HG03521 (cell line): ENCODE measurements around the gene GNPDA1.

Experiments used
- ATAC-seq: cut with Tn5 transposase; IDR thresholded peaks from one replicate; pipeline ENCODE4 v1.9.1; 2021; ENCODE audit warnings: mild to moderate bottlenecking, moderate library complexity; ENCODE audit not compliant: unreplicated experiment

Gene GNPDA1

GRCh38 chr5:141958546-141959172 lies 54.2 kb downstream of the GNPDA1 start:
- no peak for ATAC-seq

DNA sequence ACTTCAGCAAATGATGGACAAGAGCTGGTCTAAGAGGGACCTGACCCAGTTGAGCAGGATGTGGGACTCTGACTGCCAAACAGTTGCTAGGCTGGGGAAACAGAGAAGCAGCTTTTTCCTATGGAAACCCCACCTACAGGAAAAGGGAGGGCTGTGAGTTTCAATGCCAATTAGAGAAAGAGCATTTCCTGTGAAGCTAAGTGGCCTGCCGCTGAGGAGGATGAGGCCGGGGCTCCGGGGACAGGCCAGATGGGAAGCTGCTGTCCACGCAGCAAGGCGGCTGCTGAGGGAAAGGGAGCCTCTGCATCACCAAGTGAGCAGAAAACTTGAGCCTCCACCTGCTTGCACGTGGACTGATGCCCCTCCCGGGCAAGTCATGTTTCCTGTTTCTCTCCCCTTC lies 54.7 kb downstream of the GNPDA1 start, which contains the start of gene PCDH12:
Gene PCDH12, minus strand, starts transcription at position 90 of the 400 bp plus-strand sequence. CDS start 351 bp downstream, outside the sequence.
- ATAC-seq, result no peak

DNA sequence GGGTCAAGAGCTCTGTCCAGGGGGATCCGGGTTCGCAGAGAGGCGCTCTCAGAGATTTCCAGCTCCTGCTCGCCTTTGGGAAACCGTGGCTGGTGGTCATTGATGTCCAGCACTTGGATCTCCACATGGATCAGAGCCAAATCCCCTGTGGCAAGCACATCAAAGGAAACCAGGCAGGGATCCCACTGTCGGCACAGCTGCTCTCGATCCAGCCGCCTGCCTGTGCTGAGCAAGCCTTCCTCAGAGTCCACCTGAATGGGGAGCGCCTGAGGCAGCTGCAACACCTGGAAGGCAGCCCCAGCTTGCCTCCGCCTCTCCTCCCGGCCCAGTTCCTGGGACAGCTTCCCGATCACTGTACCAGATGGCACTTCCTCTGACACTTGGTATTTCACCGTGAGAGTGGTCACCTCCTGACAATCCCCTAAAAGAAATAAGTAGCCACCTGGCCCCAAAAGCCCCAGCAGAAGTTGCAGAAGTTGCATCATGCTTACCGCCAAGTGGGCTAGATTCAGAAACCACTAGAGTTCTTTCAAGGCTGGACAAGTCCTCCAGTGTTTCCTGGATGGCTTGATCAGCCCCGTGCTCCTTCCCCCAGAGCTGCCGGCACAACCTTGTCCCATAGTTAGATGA lies 55.3 kb downstream of the GNPDA1 start:
- ATAC-seq, result no peak

- no peak for ATAC-seq
These were observed 58.6 kb downstream of the GNPDA1 start for GRCh38 chr5:141954194-141954593.

- ATAC-seq, result no peak
These were observed 60.8 kb downstream of the GNPDA1 start for GRCh38 chr5:141952020-141952419.

DNA sequence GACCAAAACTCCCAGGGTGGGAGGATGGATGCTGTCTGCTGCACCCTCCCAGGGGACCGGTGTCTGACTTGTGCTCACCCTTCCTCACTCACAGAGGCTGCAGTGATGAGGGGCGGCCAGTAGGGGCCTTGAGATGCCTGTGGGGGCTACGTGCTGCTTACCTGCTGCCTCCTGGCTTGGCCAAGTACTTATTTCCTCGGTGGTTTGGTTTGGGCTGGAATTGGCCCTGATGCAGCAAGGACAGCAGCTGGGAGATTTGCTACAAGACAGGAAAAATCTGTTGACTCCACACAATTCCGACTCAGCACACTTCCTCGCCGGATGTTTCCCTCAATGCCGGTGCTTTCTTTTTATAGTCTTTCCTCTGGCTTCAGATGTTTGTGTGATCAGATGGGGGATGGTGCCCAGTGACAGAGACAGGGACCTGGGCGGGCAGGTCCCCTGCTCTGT lies 61.5 kb downstream of the GNPDA1 start:
- peak; percentile 87 for ATAC-seq
